GM12878 (cell line): ENCODE measurements around the gene OR52M1. TPM values are rescaled to one million over a fixed set of nuclear protein-coding genes. Genes with fewer than 3 reads are reported as not detected.

Experiments used
- ATAC-seq: fragments of 200-7000 bp; cut with Tn5 transposase; 3 replicates; pipeline ENCODE4 v1.9.1; 2020; ENCODE audit warnings: mild to moderate bottlenecking, moderate library complexity
- BruUV-seq: library from RNA; stranded (reverse); fragments of 400-500 nt; replicated peaks from 2 replicates; lab custom pipeline; 2021; lab: Mats Ljungman, UMichigan
- CTCF ChIA-PET: fragments of 300-600 bp; sonication (Branson Sonifier 250); formaldehyde crosslinking; extraction: SDS; loops from one replicate; lab custom pipeline; 2021; ENCODE audit warnings: inconsistent platforms; lab: Yijun Ruan, JAX
- POLR2A ChIA-PET: fragments of 350-600 bp; formaldehyde crosslinking; extraction: SDS; loops from one replicate; lab custom pipeline; 2021; ENCODE audit warnings: inconsistent platforms; lab: Charles Lee
- RAD21 ChIA-PET: fragments of 300-600 bp; sonication (Branson Sonifier 250); formaldehyde crosslinking; loops from one replicate; lab custom pipeline; 2023; ENCODE audit warnings: antibody characterized with exemption; ENCODE audit not compliant: unreplicated experiment; lab: Charles Lee
- SMC1A ChIA-PET: fragments of 300-600 bp; sonication (Branson Sonifier 250); formaldehyde crosslinking; loops from one replicate; lab custom pipeline; 2023; ENCODE audit not compliant: unreplicated experiment, uncharacterized antibody; lab: Charles Lee
- DNase-seq: peaks from one replicate; pipeline ENCODE4 v3.0.0-alpha.2; 2011; ENCODE audit warnings: low read depth, low spot score
- FAIRE-seq: peaks from 3 replicates; lab custom pipeline; 2011; peaks lifted over from hg19 to GRCh38; lab: Jason Lieb, UNC
- H2AFZ ChIP-seq: 2 replicates; pipeline ENCODE4 v1.6.0; 2011; ENCODE audit warnings: low read depth, low read length, control low read depth; ENCODE audit not compliant: control insufficient read depth
- H3K27ac ChIP-seq: 2 replicates; pipeline ENCODE4 v1.5.1; 2011; ENCODE audit warnings: control low read depth; ENCODE audit not compliant: control insufficient read depth, insufficient read depth
- H3K27me3 ChIP-seq, 2 experiments: replicated peaks in 1 of 2; 2 replicates each; pipeline versions ENCODE4 v1.6.0 to v1.6.1; 2011; ENCODE audit warnings: low read length in 1 of 2; ENCODE audit not compliant: control insufficient read depth in 2 of 2, insufficient read depth in 2 of 2
- H3K36me3 ChIP-seq, 2 experiments: 2 replicates each; pipeline ENCODE4 v1.5.1; 2011; ENCODE audit warnings: low read length in 1 of 2; ENCODE audit not compliant: control insufficient read depth in 2 of 2, insufficient read depth in 2 of 2
- H3K4me1 ChIP-seq: 2 replicates; pipeline ENCODE4 v1.6.1; 2011; ENCODE audit warnings: mild to moderate bottlenecking, low read length, moderate library complexity, mixed read lengths; ENCODE audit not compliant: control insufficient read depth, insufficient read depth
- H3K4me2 ChIP-seq: 2 replicates; pipeline ENCODE4 v1.6.0; 2011; ENCODE audit warnings: control low read depth; ENCODE audit not compliant: control insufficient read depth, insufficient read depth
- H3K4me3 ChIP-seq: fragments of 200-600 bp; sonication (generic); 2 replicates; pipeline ENCODE4 v1.5.1; 2016
- H3K79me2 ChIP-seq: 2 replicates; pipeline ENCODE4 v1.6.0; 2011; ENCODE audit warnings: low read length; ENCODE audit not compliant: control insufficient read depth, insufficient read depth
- H3K9ac ChIP-seq: 2 replicates; pipeline ENCODE4 v1.8.0; 2011; ENCODE audit warnings: low read length, control low read depth, mixed read lengths; ENCODE audit not compliant: control insufficient read depth, insufficient read depth
- H3K9me3 ChIP-seq: replicated peaks from 3 replicates; pipeline ENCODE4 v1.5.1; 2011; ENCODE audit warnings: mild to moderate bottlenecking, low read length; ENCODE audit not compliant: control insufficient read depth, insufficient read depth
- H4K20me1 ChIP-seq: 2 replicates; pipeline ENCODE4 v1.6.0; 2011; ENCODE audit not compliant: control insufficient read depth, insufficient read depth
- E4F1 ChIP-seq: fragments of 450-650 bp; IDR thresholded peaks from 2 replicates; pipeline ENCODE4 v1.6.1; 2018; ENCODE audit warnings: borderline replicate concordance, mild to moderate bottlenecking; ENCODE audit not compliant: partially characterized antibody
- EP300 ChIP-seq, 2 experiments: fragments of 150-350 bp in 1 of 2; IDR thresholded peaks; 2 replicates each; pipeline ENCODE4 v1.6.1; 2011 to 2012; ENCODE audit warnings: low read depth in 2 of 2, low read length in 2 of 2, borderline replicate concordance in 1 of 2, improper control_type of control experiment in 1 of 2, inconsistent platforms in 1 of 2; ENCODE audit not compliant: control insufficient read depth in 1 of 2
- HDAC6 ChIP-seq: fragments of 200-600 bp; sonication (generic); IDR thresholded peaks from one replicate; pipeline ENCODE4 v1.8.0; 2017; ENCODE audit warnings: antibody characterized with exemption; ENCODE audit not compliant: unreplicated experiment
- HDGF ChIP-seq: fragments of 450-650 bp; IDR thresholded peaks from 2 replicates; pipeline ENCODE4 v1.6.1; 2016; ENCODE audit warnings: antibody characterized with exemption
- JUNB ChIP-seq: IDR thresholded peaks from 2 replicates; pipeline ENCODE4 v1.6.1; 2016; ENCODE audit warnings: antibody characterized with exemption, mild to moderate bottlenecking
- MEF2A ChIP-seq: IDR thresholded peaks from 2 replicates; pipeline ENCODE4 v1.6.1; 2011; ENCODE audit warnings: low read depth, mild to moderate bottlenecking, low read length, moderate library complexity; ENCODE audit not compliant: insufficient read depth
- MYC ChIP-seq: IDR thresholded peaks from 2 replicates; pipeline ENCODE4 v1.6.1; 2011; ENCODE audit warnings: mild to moderate bottlenecking, low read length, moderate library complexity, inconsistent platforms; ENCODE audit not compliant: insufficient read depth, insufficient replicate concordance, insufficient read length, severe bottlenecking
- PAX8 ChIP-seq: fragments of 450-650 bp; IDR thresholded peaks from 2 replicates; pipeline ENCODE4 v1.6.1; 2017; ENCODE audit warnings: mild to moderate bottlenecking, moderate library complexity
- TCF3 ChIP-seq: IDR thresholded peaks from 2 replicates; pipeline ENCODE4 v1.6.1; 2012; ENCODE audit warnings: low read depth, mild to moderate bottlenecking, low read length, borderline replicate concordance; ENCODE audit not compliant: insufficient read depth
- WGBS: methylation state at CpG from one replicate; pipeline ENCODE4 v1.1.6; 2016; ENCODE audit warnings: low lambda C conversion rate; ENCODE audit not compliant: insufficient replicate concordance, insufficient coverage; ENCODE audit errors: missing lambda C conversion rate; 5-methylcytosine and 5-hydroxymethylcytosine counted together
- in situ Hi-C: fragments of 300-500 bp; cut with MboI; formaldehyde crosslinking; loops from 9 replicates; pipeline ENCODE4 v1.14.3; 2018; ENCODE audit warnings: mixed read lengths
- intact Hi-C: fragments of 100-400 bp; cut with micrococcal nuclease; formaldehyde crosslinking; loops from one replicate; pipeline ENCODE4 v1.14.2; 2022; ENCODE audit not compliant: unreplicated experiment
- polyA plus RNA-seq, 11 experiments: library from polyadenylated mRNA; depleted of rRNA in 4 of 11; unstranded in 6 of 11; stranded (reverse) in 5 of 11; fragments of >200 nt; fragmentation: Nextera tagmentation in 4 of 11; fragmentation: Illumina TruSeq in 1 of 11; extraction: Ambion mirVana in 4 of 11; extraction: Trizol in 1 of 11; gene quantifications; 1 replicate in 1 of 11; 2 replicates in 10 of 11; pipeline versions ENCODE4 v1.2.1 to v1.2.3, GENCODE V29; 2011 to 2016; ENCODE audit warnings: inconsistent platforms in 2 of 11, missing spikeins in 2 of 11, low read depth in 1 of 11
- total RNA-seq, 4 experiments: library from RNA; depleted of rRNA in 3 of 4; stranded (reverse); fragments of >200 nt in 3 of 4; fragmentation: Illumina TruSeq in 1 of 4; extraction: Trizol in 1 of 4; gene quantifications; 2 replicates each; pipeline versions ENCODE4 v1.2.1 to v1.2.3, GENCODE V29; 2013 to 2021
- TF ChIP-seq, protein P1 (sequence below): IDR thresholded peaks from 2 replicates; pipeline ENCODE4 v1.6.1; 2011; ENCODE audit warnings: mild to moderate bottlenecking, low read depth, low read length, moderate library complexity; ENCODE audit not compliant: insufficient replicate concordance
- TF ChIP-seq, protein P2 (sequence below), 3 experiments: IDR thresholded peaks in 2 of 3; conservative IDR thresholded peaks in 1 of 3; 2 replicates each; pipeline ENCODE4 v1.5.1; 2011; ENCODE audit warnings: low read depth in 3 of 3, low read length in 3 of 3, mild to moderate bottlenecking in 3 of 3, control low read depth in 2 of 3, moderate library complexity in 2 of 3, inconsistent platforms in 1 of 3, mixed read lengths in 1 of 3; ENCODE audit not compliant: control insufficient read depth in 2 of 3, insufficient read depth in 1 of 3; ENCODE audit errors: extremely low read depth in 1 of 3
- TF ChIP-seq, protein P3 (sequence below): fragments of 450-650 bp; conservative IDR thresholded peaks from 2 replicates; pipeline ENCODE4 v1.6.1; 2017; ENCODE audit warnings: mild to moderate bottlenecking, moderate library complexity

OR52M1 gene
- total and polyA plus RNA-seq, 10 of the 15 experiments (the other 5 are each of a cell fraction or from before 2014, with no cell fraction given), result not detected

- H2AFZ ChIP-seq, result no peak overlapping the region
- H3K4me2 ChIP-seq, result no peak overlapping the region
- intact Hi-C loops (no loop called here), in situ Hi-C loops (no loop called here)
- WGBS, result 9% methylated on average over 8 of the region's 8 CpGs
- SMC1A ChIA-PET, result no interaction called here
- H4K20me1 ChIP-seq, result no peaks in the 10 kb centered on the region
- no peaks in the 10 kb centered on the region for H3K9me3 ChIP-seq
- no peaks in the 10 kb centered on the region for H3K4me1 ChIP-seq
- no peak overlapping the region for H3K27ac ChIP-seq
- H3K36me3 ChIP-seq, result no peaks in the 10 kb centered on the region
- ATAC-seq (no peak), FAIRE-seq (no peak), DNase-seq (no peak)
- no peak overlapping the region for H3K9ac ChIP-seq
- no peak overlapping the region for H3K4me3 ChIP-seq
- CTCF ChIA-PET, result interaction anchor here (1.1 kb wide), 1 partner anchor 20 kb away, joined by 3 read pairs; no protein-coding TSS in a partner anchor
- no peaks in the 10 kb centered on the region for H3K79me2 ChIP-seq
- POLR2A ChIA-PET, result no interaction called here
- H3K27me3 ChIP-seq, result no peaks in the 10 kb centered on the region
- RAD21 ChIA-PET, result no interaction called here
- no TSS peak for BruUV-seq
- TF ChIP-seq EP300 (IDR thresholded peaks at IDR 0.05; ENCODE audit: borderline replicate concordance in 1 of 2, control insufficient read depth in 1 of 2, low read depth in 2 of 2, low read length in 2 of 2) (no peak), E4F1 (no peak), HDAC6 (no peak), HDGF (no peak), TCF3 (no peak), MYC (no peak), MEF2A (no peak), PAX8 (no peak), JUNB (no peak)
- TF ChIP-seq, protein P1, sequence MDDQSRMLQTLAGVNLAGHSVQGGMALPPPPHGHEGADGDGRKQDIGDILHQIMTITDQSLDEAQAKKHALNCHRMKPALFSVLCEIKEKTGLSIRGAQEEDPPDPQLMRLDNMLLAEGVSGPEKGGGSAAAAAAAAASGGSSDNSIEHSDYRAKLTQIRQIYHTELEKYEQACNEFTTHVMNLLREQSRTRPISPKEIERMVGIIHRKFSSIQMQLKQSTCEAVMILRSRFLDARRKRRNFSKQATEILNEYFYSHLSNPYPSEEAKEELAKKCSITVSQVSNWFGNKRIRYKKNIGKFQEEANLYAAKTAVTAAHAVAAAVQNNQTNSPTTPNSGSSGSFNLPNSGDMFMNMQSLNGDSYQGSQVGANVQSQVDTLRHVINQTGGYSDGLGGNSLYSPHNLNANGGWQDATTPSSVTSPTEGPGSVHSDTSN, result no peak
- TF ChIP-seq, protein P2, sequence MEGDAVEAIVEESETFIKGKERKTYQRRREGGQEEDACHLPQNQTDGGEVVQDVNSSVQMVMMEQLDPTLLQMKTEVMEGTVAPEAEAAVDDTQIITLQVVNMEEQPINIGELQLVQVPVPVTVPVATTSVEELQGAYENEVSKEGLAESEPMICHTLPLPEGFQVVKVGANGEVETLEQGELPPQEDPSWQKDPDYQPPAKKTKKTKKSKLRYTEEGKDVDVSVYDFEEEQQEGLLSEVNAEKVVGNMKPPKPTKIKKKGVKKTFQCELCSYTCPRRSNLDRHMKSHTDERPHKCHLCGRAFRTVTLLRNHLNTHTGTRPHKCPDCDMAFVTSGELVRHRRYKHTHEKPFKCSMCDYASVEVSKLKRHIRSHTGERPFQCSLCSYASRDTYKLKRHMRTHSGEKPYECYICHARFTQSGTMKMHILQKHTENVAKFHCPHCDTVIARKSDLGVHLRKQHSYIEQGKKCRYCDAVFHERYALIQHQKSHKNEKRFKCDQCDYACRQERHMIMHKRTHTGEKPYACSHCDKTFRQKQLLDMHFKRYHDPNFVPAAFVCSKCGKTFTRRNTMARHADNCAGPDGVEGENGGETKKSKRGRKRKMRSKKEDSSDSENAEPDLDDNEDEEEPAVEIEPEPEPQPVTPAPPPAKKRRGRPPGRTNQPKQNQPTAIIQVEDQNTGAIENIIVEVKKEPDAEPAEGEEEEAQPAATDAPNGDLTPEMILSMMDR (IDR thresholded peaks at IDR 0.05 in 2 of 3, conservative IDR thresholded peaks at IDR 0.05 in 1 of 3; ENCODE audit: control insufficient read depth in 2 of 3, extremely low read depth in 1 of 3, insufficient read depth in 1 of 3, low read depth in 3 of 3, low read length in 3 of 3), result no peak
- TF ChIP-seq, protein P3, sequence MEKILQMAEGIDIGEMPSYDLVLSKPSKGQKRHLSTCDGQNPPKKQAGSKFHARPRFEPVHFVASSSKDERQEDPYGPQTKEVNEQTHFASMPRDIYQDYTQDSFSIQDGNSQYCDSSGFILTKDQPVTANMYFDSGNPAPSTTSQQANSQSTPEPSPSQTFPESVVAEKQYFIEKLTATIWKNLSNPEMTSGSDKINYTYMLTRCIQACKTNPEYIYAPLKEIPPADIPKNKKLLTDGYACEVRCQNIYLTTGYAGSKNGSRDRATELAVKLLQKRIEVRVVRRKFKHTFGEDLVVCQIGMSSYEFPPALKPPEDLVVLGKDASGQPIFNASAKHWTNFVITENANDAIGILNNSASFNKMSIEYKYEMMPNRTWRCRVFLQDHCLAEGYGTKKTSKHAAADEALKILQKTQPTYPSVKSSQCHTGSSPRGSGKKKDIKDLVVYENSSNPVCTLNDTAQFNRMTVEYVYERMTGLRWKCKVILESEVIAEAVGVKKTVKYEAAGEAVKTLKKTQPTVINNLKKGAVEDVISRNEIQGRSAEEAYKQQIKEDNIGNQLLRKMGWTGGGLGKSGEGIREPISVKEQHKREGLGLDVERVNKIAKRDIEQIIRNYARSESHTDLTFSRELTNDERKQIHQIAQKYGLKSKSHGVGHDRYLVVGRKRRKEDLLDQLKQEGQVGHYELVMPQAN, result no peak
Observed at GRCh38 chr11:4559527-4560440, 14.8 kb downstream of the OR52M1 start.
